A673 (cell line): Measurements from ENCODE around the gene RNU4-1.

Experiments used
- CTCF ChIP-seq: fragments of 300-800, 200-600 bp; sonication (generic); conservative IDR thresholded peaks from 2 replicates; pipeline ENCODE4 v1.5.1; 2017; ENCODE audit warnings: low read depth, mild to moderate bottlenecking, antibody characterized with exemption, low read length, moderate library complexity, mixed read lengths
- EZH2 ChIP-seq: fragments of 200-600 bp; sonication (generic); IDR thresholded peaks from 2 replicates; pipeline ENCODE4 v1.6.1; 2017; ENCODE audit warnings: borderline replicate concordance, low read depth, mild to moderate bottlenecking, mixed read lengths, antibody characterized with exemption, low read length; ENCODE audit not compliant: poor library complexity, severe bottlenecking

GRCh38 chr12:120332041-120332440 is 39.0 kb upstream of the RNU4-1 start:
- TF ChIP-seq EZH2 (no peak), CTCF (no peak)
